Colonic mucosa (tissue), 4 donors: ENCODE measurements around the gene KRTAP4-5. TPM values are rescaled to one million over a fixed set of nuclear protein-coding genes. Genes with fewer than 3 reads are reported as not detected.
"Not testable (repeated sequence)": the region's sequence is repeated elsewhere in the genome, so short reads cannot be mapped to it uniquely, and the experiment has no call there.

Experiments
- DNase-seq: peaks from one replicate; pipeline ENCODE4 v3.0.0-alpha.2; 2020
- H3K27ac ChIP-seq: fragments of 200-600 bp; one replicate; pipeline ENCODE4 v1.8.0; 2021
- H3K27me3 ChIP-seq: fragments of 200-600 bp; one replicate; pipeline ENCODE4 v1.8.0; 2021
- H3K36me3 ChIP-seq: fragments of 200-600 bp; one replicate; pipeline ENCODE4 v1.8.0; 2021
- H3K4me1 ChIP-seq: fragments of 200-600 bp; one replicate; pipeline ENCODE4 v1.8.0; 2021; ENCODE audit warnings: mild to moderate bottlenecking
- H3K4me3 ChIP-seq: fragments of 200-600 bp; one replicate; pipeline ENCODE4 v1.8.0; 2021
- H3K9ac ChIP-seq, 2 donors: one replicate each; pipeline ENCODE4 v1.7.0; 2013; ENCODE audit warnings: control low read depth in 2 of 2, low read depth in 2 of 2, low read length in 2 of 2
- H3K9me3 ChIP-seq: fragments of 200-600 bp; one replicate; pipeline ENCODE4 v1.8.0; 2021
- intact Hi-C: fragments of 100-400 bp; cut with DNase I; formaldehyde crosslinking; loops from one replicate; pipeline ENCODE4 v1.14.1; 2022
- total RNA-seq, 2 donors: library from RNA; stranded (reverse); fragmentation: NEBNext Ultra II Directional in 1 of 2; extraction: Animal tissue kit (Norgen Biotek cat#: 25700) in 1 of 2; gene quantifications; one replicate each; pipeline ENCODE4 v1.2.1, GENCODE V29; 2021
- TF ChIP-seq, protein P1 (sequence below): fragments of 200-600 bp; IDR thresholded peaks from one replicate; pipeline ENCODE4 v1.8.0; 2022; ENCODE audit warnings: antibody characterized with exemption, mild to moderate bottlenecking
- donor health status: healthy.
- donor health status: DM: no; HTN: no; CAD: no.
- donor health status: DM: no; HTN: no; CAD: no.

Gene KRTAP4-5
- total RNA-seq, 2 donors from 2014 or later: not detected

DNA sequence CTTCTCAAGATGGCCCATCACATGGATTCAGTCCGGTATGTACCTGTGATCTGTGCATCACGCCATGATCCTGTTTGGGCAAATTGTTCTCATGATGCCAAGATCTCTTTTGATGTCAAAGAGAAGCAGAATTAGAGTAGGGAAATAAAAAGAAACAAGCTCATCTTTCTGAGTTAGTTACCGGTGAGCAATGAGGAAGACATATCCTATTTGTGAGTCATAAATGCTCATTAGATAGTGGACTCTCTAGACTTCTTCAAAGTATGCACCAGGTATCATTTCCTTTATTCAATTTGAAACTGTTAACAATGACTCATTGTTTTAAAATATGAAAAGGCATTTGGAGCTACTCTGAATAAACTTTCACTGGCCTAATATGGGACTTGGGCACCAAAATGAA is 17.6 kb downstream of the KRTAP4-5 start:
- DNase-seq: no peak
- intact Hi-C loops: no loop called here
- Histone ChIP-seq H3K9me3 (no peaks in the 10 kb centered on the region), H3K4me3 (no peak overlapping the region), H3K4me1 (no peaks in the 10 kb centered on the region), H3K27ac (no peak overlapping the region), H3K27me3 (no peaks in the 10 kb centered on the region), H3K36me3 (no peaks in the 10 kb centered on the region), H3K9ac (no peak overlapping the region)
- TF ChIP-seq, protein P1, sequence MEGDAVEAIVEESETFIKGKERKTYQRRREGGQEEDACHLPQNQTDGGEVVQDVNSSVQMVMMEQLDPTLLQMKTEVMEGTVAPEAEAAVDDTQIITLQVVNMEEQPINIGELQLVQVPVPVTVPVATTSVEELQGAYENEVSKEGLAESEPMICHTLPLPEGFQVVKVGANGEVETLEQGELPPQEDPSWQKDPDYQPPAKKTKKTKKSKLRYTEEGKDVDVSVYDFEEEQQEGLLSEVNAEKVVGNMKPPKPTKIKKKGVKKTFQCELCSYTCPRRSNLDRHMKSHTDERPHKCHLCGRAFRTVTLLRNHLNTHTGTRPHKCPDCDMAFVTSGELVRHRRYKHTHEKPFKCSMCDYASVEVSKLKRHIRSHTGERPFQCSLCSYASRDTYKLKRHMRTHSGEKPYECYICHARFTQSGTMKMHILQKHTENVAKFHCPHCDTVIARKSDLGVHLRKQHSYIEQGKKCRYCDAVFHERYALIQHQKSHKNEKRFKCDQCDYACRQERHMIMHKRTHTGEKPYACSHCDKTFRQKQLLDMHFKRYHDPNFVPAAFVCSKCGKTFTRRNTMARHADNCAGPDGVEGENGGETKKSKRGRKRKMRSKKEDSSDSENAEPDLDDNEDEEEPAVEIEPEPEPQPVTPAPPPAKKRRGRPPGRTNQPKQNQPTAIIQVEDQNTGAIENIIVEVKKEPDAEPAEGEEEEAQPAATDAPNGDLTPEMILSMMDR: no peak

DNA sequence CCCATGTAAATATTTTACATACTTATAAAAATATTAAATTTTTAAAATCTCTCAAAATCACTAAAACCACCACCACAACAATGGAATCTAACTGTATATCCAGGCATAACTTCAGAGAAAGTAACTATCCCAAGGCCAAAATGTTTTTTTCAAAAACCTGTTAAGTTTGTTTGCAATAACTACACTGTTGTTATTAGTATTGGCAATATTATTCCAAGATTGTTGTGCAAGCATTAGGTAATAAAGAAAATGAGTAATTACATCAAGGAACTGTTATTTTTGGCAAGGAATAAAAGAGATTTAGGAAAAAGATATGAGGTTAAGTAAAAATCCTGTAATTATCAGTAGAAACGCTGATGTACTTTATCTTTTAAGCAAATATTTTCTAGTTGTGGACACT is 22.3 kb downstream of the KRTAP4-5 start:
- H3K9me3 ChIP-seq: no peaks in the 10 kb centered on the region
- no peak for DNase-seq
- H3K4me1 ChIP-seq: no peaks in the 10 kb centered on the region

DNA sequence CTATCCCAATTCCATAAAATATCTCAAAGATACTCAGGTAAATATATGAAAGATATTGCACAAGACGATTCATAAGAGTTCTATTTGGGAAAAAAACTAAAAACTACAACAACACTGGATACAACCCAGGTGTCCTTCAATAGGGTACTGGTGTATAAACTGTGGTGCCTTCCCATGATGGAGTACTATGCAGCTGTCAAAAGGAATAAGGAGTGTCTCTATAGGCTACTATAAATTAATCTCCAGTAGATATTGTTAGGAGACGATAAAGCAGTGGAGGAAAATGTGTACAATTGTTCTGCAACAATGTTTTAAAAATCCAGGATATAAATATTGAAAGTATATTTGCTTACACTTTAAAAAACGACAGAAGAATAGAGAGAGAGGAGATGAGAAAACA is 23.2 kb downstream of the KRTAP4-5 start:
- Histone ChIP-seq H3K27me3 (no peaks in the 10 kb centered on the region), H3K36me3 (no peaks in the 10 kb centered on the region), H3K9ac (no peak overlapping the region), H3K4me1 (no peaks in the 10 kb centered on the region), H3K9me3 (no peaks in the 10 kb centered on the region), H3K27ac (no peak overlapping the region), H3K4me3 (no peak overlapping the region)
- TF ChIP-seq, protein P1: no peak
- DNase-seq: no peak
- intact Hi-C loops: no loop called here

More for the DNA sequence above, 22.3 kb downstream of the KRTAP4-5 start:
- Histone ChIP-seq H3K27me3 (no peaks in the 10 kb centered on the region), H3K27ac (no peak overlapping the region), H3K9ac (no peak overlapping the region), H3K36me3 (no peaks in the 10 kb centered on the region), H3K4me3 (no peak overlapping the region)
- TF ChIP-seq, protein P1: no peak
- intact Hi-C loops: no loop called here

DNA sequence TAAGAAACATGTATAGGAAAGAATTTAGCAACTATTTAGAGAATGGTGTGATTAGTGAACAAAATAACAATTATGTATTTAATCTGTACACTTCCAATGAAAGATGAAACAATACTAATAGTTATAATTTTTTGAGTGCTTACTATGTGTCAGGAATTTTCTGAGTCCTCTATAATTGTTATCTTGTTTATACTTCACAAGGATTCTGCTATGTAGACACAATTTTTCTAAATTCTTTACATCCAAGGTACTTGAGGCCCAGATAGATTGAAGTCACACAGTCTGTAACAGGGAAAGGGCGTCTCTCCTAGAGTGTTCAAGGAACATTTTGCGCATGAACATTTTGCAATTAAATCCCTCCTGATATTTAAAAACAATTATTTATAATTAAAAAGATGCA is 24.6 kb downstream of the KRTAP4-5 start:
- Histone ChIP-seq H3K4me1 (no peaks in the 10 kb centered on the region), H3K9ac (no peak overlapping the region), H3K4me3 (no peak overlapping the region), H3K36me3 (no peaks in the 10 kb centered on the region), H3K27me3 (no peaks in the 10 kb centered on the region), H3K27ac (no peak overlapping the region), H3K9me3 (no peaks in the 10 kb centered on the region)
- TF ChIP-seq, protein P1: no peak
- DNase-seq: no peak
- intact Hi-C loops: no loop called here

DNA sequence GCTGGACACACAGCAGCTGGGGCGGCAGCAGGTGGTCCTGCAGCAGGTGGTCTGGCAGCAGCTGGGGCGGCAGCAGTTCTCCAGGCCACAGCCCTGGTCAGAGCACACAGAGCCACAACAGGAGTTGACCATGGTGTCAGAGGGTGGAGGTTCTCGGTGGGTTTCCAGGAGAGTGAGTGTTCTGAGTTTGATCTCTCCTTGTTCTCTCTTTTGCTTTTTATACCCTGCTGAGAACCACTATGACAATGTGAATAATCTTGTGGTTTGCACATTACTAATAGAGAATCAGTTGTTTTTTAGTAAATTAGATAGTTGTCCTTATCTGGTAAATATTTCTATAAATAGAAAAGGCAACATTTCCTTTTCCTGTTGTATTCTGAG is 25.6 kb downstream of the KRTAP4-5 start, which contains the start of gene KRTAP4-12:
TSS of gene KRTAP4-12 (minus strand) at position 192 of the 381 bp plus-strand sequence. CDS start at position 132, 60 bp downstream.
- H3K9me3 ChIP-seq: not testable (repeated sequence)

DNA sequence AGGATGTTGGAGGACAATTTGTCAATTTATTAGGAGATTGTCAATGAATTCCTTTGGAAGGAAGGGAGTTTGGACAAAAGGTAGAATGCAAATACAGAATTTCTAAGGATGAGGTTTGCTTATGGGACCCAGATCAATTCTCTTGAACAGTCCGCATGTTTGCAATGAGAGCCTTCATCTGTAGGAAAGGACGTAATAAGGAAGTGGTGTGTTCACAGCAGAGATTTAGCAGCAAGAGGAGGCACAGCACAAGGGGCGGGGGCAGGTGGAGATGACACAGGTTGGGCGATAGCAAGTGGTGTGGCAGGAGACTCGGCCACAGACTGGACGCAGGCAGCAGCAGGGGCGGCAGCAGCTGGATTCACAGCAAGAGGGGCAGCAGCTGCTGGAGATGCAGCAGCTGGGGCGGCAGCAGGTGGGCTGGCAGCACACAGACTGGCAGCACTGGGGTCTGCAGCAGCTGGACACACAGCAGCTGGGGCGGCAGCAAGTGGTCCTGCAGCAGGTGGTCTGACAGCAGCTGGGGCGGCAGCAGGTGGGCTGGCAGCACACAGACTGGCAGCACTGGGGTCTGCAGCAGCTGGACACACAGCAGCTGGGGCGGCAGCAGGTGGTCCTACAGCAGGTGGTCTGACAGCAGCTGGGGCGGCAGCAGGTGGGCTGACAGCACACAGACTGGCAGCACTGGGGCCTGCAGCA is 26.2 kb downstream of the KRTAP4-5 start:
- DNase-seq, H3K4me3 ChIP-seq, H3K9me3 ChIP-seq, H3K4me1 ChIP-seq, intact Hi-C loops, H3K9ac ChIP-seq, H3K27ac ChIP-seq, H3K36me3 ChIP-seq, H3K27me3 ChIP-seq: not testable (repeated sequence)

More for the DNA sequence above, 25.6 kb downstream of the KRTAP4-5 start, which contains the start of gene KRTAP4-12:
- intact Hi-C loops, H3K9ac ChIP-seq, DNase-seq, H3K27me3 ChIP-seq, H3K27ac ChIP-seq, H3K4me3 ChIP-seq, H3K36me3 ChIP-seq, H3K4me1 ChIP-seq: not testable (repeated sequence)
